Measurements from ENCODE around the gene TDRD10.

Gene TDRD10

GRCh38 chr1:154496383-154496782 is 5.6 kb upstream of the TDRD10 start:
- no peaks in the 10 kb centered on the region for H3K36me3 ChIP-seq (replicated peaks in 1 of 2; ENCODE audit: control insufficient read depth in 2 of 2, insufficient read depth in 2 of 2, low read length in 2 of 2)
- H2BK5ac ChIP-seq (ENCODE audit: low read length) = no peak overlapping the region
- no peak overlapping the region for H3K14ac ChIP-seq (ENCODE audit: low read length)
- no peak overlapping the region for H3K4me3 ChIP-seq (ENCODE audit: low read length in 2 of 2)
- no peak for DNase-seq (ENCODE audit: low spot score)
- no peak overlapping the region for H2BK120ac ChIP-seq (ENCODE audit: low read depth, low read length)
- no peak overlapping the region for H3K27ac ChIP-seq (replicated peaks; ENCODE audit: low read length)
- H2BK15ac ChIP-seq (ENCODE audit: low read length) = no peak overlapping the region
- no peak overlapping the region for H3K4me2 ChIP-seq (ENCODE audit: insufficient read depth, low read length, poor library complexity, severe bottlenecking)
- no peak overlapping the region for H3K9ac ChIP-seq (ENCODE audit: low read depth, low read length, poor library complexity)
- H3K79me1 ChIP-seq (ENCODE audit: low read depth, low read length) = no peaks in the 10 kb centered on the region
- no peak overlapping the region for H4K8ac ChIP-seq (ENCODE audit: low read depth, low read length)
- peaks cover 0 to 2% of the 10 kb centered on the region in 2 donors for H3K9me3 ChIP-seq (replicated peaks in 1 of 2; ENCODE audit: control insufficient read depth in 2 of 2, insufficient read depth in 1 of 2, low read depth in 1 of 2, low read length in 2 of 2)
- H3K18ac ChIP-seq (ENCODE audit: low read length) = no peak overlapping the region
- H2AFZ ChIP-seq (ENCODE audit: low read length) = no peak overlapping the region
- peaks cover 8 to 13% of the 10 kb centered on the region in 2 donors for H3K4me1 ChIP-seq (ENCODE audit: control insufficient read depth in 2 of 2, insufficient read depth in 1 of 2, low read depth in 1 of 2, low read length in 2 of 2)
- no peak overlapping the region for H4K91ac ChIP-seq (ENCODE audit: low read depth, low read length, poor library complexity)
- WGBS, 2 donors (ENCODE audit: extremely low coverage in 2 of 2, insufficient read length in 2 of 2, insufficient replicate concordance in 1 of 2) = no CpG with 5 or more reads among the region's 5 CpGs
- H3K27me3 ChIP-seq (ENCODE audit: control insufficient read depth in 3 of 3, insufficient read depth in 3 of 3, low read depth in 1 of 3, low read length in 3 of 3) = peaks cover 12 to 49% (median 24%) of the 10 kb centered on the region in 3 experiments
- no peak overlapping the region for H2AK5ac ChIP-seq (ENCODE audit: low read depth, low read length)
- no peak overlapping the region for H3K23ac ChIP-seq (ENCODE audit: low read depth, low read length, poor library complexity)
- H2BK12ac ChIP-seq (ENCODE audit: low read length) = no peak overlapping the region
- H3K4ac ChIP-seq (ENCODE audit: low read length) = no peak overlapping the region

- H2BK12ac ChIP-seq (ENCODE audit: low read length) = no peak overlapping the region
- no peak overlapping the region for H2BK5ac ChIP-seq (ENCODE audit: low read length)
- H2BK15ac ChIP-seq (ENCODE audit: low read length) = no peak overlapping the region
- no peak overlapping the region for H3K4me2 ChIP-seq (ENCODE audit: insufficient read depth, low read length, poor library complexity, severe bottlenecking)
- H2AFZ ChIP-seq (ENCODE audit: low read length) = peak overlapping the region; percentile 66
- H4K8ac ChIP-seq (ENCODE audit: low read depth, low read length) = no peak overlapping the region
- no peak overlapping the region for H3K23ac ChIP-seq (ENCODE audit: low read depth, low read length, poor library complexity)
- no peak overlapping the region for H3K14ac ChIP-seq (ENCODE audit: low read length)
- no peak overlapping the region for H3K4ac ChIP-seq (ENCODE audit: low read length)
- H3K18ac ChIP-seq (ENCODE audit: low read length) = no peak overlapping the region
- no peak overlapping the region for H2BK120ac ChIP-seq (ENCODE audit: low read depth, low read length)
- H3K9ac ChIP-seq (ENCODE audit: low read depth, low read length, poor library complexity) = no peak overlapping the region
- no peak overlapping the region for H3K4me3 ChIP-seq (ENCODE audit: low read length in 2 of 2)
- H3K79me1 ChIP-seq (ENCODE audit: low read depth, low read length) = no peaks in the 10 kb centered on the region
- H3K27me3 ChIP-seq (ENCODE audit: control insufficient read depth in 3 of 3, insufficient read depth in 3 of 3, low read depth in 1 of 3, low read length in 3 of 3) = peaks cover 21 to 49% (median 33%) of the 10 kb centered on the region in 3 experiments
- no CpG with 5 or more reads among the region's 5 CpGs for WGBS, 2 donors (ENCODE audit: extremely low coverage in 2 of 2, insufficient read length in 2 of 2, insufficient replicate concordance in 1 of 2)
- peaks cover 0 to 2% of the 10 kb centered on the region in 2 donors for H3K9me3 ChIP-seq (replicated peaks in 1 of 2; ENCODE audit: control insufficient read depth in 2 of 2, insufficient read depth in 1 of 2, low read depth in 1 of 2, low read length in 2 of 2)
- no peak overlapping the region for H3K27ac ChIP-seq (replicated peaks; ENCODE audit: low read length)
- no peak overlapping the region for H2AK5ac ChIP-seq (ENCODE audit: low read depth, low read length)
- H3K4me1 ChIP-seq (ENCODE audit: control insufficient read depth in 2 of 2, insufficient read depth in 1 of 2, low read depth in 1 of 2, low read length in 2 of 2) = peaks cover 8 to 13% of the 10 kb centered on the region in 2 donors
- H4K91ac ChIP-seq (ENCODE audit: low read depth, low read length, poor library complexity) = no peak overlapping the region
- no peak for DNase-seq (ENCODE audit: low spot score)
- H3K36me3 ChIP-seq (replicated peaks in 1 of 2; ENCODE audit: control insufficient read depth in 2 of 2, insufficient read depth in 2 of 2, low read length in 2 of 2) = no peaks in the 10 kb centered on the region
These were observed 4.8 kb upstream of the TDRD10 start for GRCh38 chr1:154497026-154497806.

GRCh38 chr1:154499446-154499845 is 2.6 kb upstream of the TDRD10 start:
- no CpG with 5 or more reads among the region's 1 CpG for WGBS, 2 donors (ENCODE audit: extremely low coverage in 2 of 2, insufficient read length in 2 of 2, insufficient replicate concordance in 1 of 2)
- Histone ChIP-seq H4K91ac (ENCODE audit: low read depth, low read length, poor library complexity) (no peak overlapping the region), H3K9me3 (replicated peaks in 1 of 2; ENCODE audit: control insufficient read depth in 2 of 2, insufficient read depth in 1 of 2, low read depth in 1 of 2, low read length in 2 of 2) (peaks cover 6 to 14% of the 10 kb centered on the region in 2 donors), H3K27me3 (ENCODE audit: control insufficient read depth in 3 of 3, insufficient read depth in 3 of 3, low read depth in 1 of 3, low read length in 3 of 3) (peaks cover 29 to 60% (median 48%) of the 10 kb centered on the region in 3 experiments), H3K4me1 (ENCODE audit: control insufficient read depth in 2 of 2, insufficient read depth in 1 of 2, low read depth in 1 of 2, low read length in 2 of 2) (peaks cover 1 to 10% of the 10 kb centered on the region in 2 donors), H2BK15ac (ENCODE audit: low read length) (no peak overlapping the region), H3K18ac (ENCODE audit: low read length) (no peak overlapping the region), H3K27ac (replicated peaks; ENCODE audit: low read length) (no peak overlapping the region), H3K4ac (ENCODE audit: low read length) (no peak overlapping the region), H2AK5ac (ENCODE audit: low read depth, low read length) (no peak overlapping the region), H2AFZ (ENCODE audit: low read length) (no peak overlapping the region), H2BK12ac (ENCODE audit: low read length) (no peak overlapping the region), H3K36me3 (replicated peaks in 1 of 2; ENCODE audit: control insufficient read depth in 2 of 2, insufficient read depth in 2 of 2, low read length in 2 of 2) (no peaks in the 10 kb centered on the region), H2BK5ac (ENCODE audit: low read length) (no peak overlapping the region), H3K14ac (ENCODE audit: low read length) (no peak overlapping the region), H3K79me1 (ENCODE audit: low read depth, low read length) (no peaks in the 10 kb centered on the region), H3K9ac (ENCODE audit: low read depth, low read length, poor library complexity) (no peak overlapping the region), H3K4me2 (ENCODE audit: insufficient read depth, low read length, poor library complexity, severe bottlenecking) (no peak overlapping the region), H3K23ac (ENCODE audit: low read depth, low read length, poor library complexity) (no peak overlapping the region), H2BK120ac (ENCODE audit: low read depth, low read length) (no peak overlapping the region), H4K8ac (ENCODE audit: low read depth, low read length) (no peak overlapping the region), H3K4me3 (ENCODE audit: low read length in 2 of 2) (no peak overlapping the region)
- no peak for DNase-seq (ENCODE audit: low spot score)

- Histone ChIP-seq H4K91ac (ENCODE audit: low read depth, low read length, poor library complexity) (no peak overlapping the region), H3K27me3 (ENCODE audit: control insufficient read depth in 3 of 3, insufficient read depth in 3 of 3, low read depth in 1 of 3, low read length in 3 of 3) (peaks cover 29 to 70% (median 48%) of the 10 kb centered on the region in 3 experiments), H3K4ac (ENCODE audit: low read length) (no peak overlapping the region), H2AK5ac (ENCODE audit: low read depth, low read length) (no peak overlapping the region), H3K79me1 (ENCODE audit: low read depth, low read length) (no peaks in the 10 kb centered on the region), H3K36me3 (replicated peaks in 1 of 2; ENCODE audit: control insufficient read depth in 2 of 2, insufficient read depth in 2 of 2, low read length in 2 of 2) (no peaks in the 10 kb centered on the region), H3K4me3 (ENCODE audit: low read length in 2 of 2) (no peak overlapping the region), H3K18ac (ENCODE audit: low read length) (no peak overlapping the region), H2BK5ac (ENCODE audit: low read length) (no peak overlapping the region), H3K9ac (ENCODE audit: low read depth, low read length, poor library complexity) (no peak overlapping the region), H3K27ac (replicated peaks; ENCODE audit: low read length) (no peak overlapping the region), H3K14ac (ENCODE audit: low read length) (no peak overlapping the region), H3K4me1 (ENCODE audit: control insufficient read depth in 2 of 2, insufficient read depth in 1 of 2, low read depth in 1 of 2, low read length in 2 of 2) (peaks cover 1 to 10% of the 10 kb centered on the region in 2 donors), H3K23ac (ENCODE audit: low read depth, low read length, poor library complexity) (no peak overlapping the region), H3K4me2 (ENCODE audit: insufficient read depth, low read length, poor library complexity, severe bottlenecking) (no peak overlapping the region), H2BK15ac (ENCODE audit: low read length) (no peak overlapping the region), H3K9me3 (replicated peaks in 1 of 2; ENCODE audit: control insufficient read depth in 2 of 2, insufficient read depth in 1 of 2, low read depth in 1 of 2, low read length in 2 of 2) (peaks cover 6 to 14% of the 10 kb centered on the region in 2 donors), H4K8ac (ENCODE audit: low read depth, low read length) (no peak overlapping the region), H2AFZ (ENCODE audit: low read length) (no peak overlapping the region), H2BK120ac (ENCODE audit: low read depth, low read length) (no peak overlapping the region), H2BK12ac (ENCODE audit: low read length) (no peak overlapping the region)
- no CpG with 5 or more reads among the region's 8 CpGs for WGBS, 2 donors (ENCODE audit: extremely low coverage in 2 of 2, insufficient read length in 2 of 2, insufficient replicate concordance in 1 of 2)
- DNase-seq (ENCODE audit: low spot score) = no peak
These were observed 1.5 kb upstream of the TDRD10 start for GRCh38 chr1:154500533-154500932.
